Endometrial microvascular endothelial cells (primary cell): Measurements from ENCODE around the gene SERPINA6. TPM values are rescaled to one million over a fixed set of nuclear protein-coding genes. Genes with fewer than 3 reads are reported as not detected.
"Not testable (repeated sequence)": the region's sequence is repeated elsewhere in the genome, so short reads cannot be mapped to it uniquely, and the experiment has no call there.

Experiments
- in situ Hi-C: cut with HindIII; loops from 2 replicates; pipeline ENCODE4 v1.10.0; 2017; ENCODE audit warnings: low sequenced_read_pairs, low pct_unique_long_range_greater_than_20kb; ENCODE audit errors: inconsistent ontology term
- total RNA-seq: library from RNA; depleted of rRNA; stranded (reverse); fragments of >200 nt; gene quantifications from one replicate; pipeline ENCODE4 v1.2.3, GENCODE V29; 2015; ENCODE audit errors: inconsistent ontology term

Gene SERPINA6
- total RNA-seq, 1 donor from 2014 or later: not detected

DNA sequence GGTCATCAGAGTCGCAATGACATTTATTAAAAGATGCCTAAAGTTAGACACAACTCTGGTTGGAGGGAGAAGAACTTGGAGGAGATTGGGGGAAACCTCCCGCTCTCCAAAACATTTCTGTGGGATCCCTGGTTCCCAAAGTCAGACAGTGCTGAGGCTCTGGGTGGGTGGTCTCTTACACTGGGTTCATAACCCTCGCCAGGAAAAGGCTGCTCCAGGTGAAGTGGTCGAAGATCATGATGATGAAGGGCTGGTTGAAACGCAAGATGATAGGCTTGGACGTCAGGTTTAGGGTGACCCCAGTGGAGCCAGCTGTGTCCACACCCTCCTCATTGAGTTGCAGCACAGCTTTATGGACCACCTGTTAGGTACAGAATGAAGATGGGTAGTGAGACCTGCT is 18.9 kb downstream of the SERPINA6 start:
- in situ Hi-C loops: no loop called here

DNA sequence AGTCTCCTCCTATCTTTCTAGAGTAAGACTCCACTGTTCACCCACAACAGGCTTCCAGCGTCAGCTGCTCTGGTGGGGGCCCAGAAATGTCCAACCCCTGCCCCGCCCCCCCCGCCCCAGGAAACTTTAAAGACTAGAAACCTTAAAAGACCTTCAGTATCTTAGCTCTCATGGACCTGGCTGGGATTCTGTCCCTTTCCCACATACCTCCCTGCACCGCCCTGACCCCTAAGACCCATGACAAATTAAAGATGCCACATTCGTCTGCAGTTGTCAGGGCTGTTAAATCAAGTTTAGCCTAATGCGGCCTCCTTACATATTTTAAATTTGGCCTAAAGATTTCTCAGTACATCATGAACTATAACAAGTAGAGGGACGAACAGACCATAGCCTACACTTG is 20.0 kb downstream of the SERPINA6 start:
- in situ Hi-C loops: no loop called here

DNA sequence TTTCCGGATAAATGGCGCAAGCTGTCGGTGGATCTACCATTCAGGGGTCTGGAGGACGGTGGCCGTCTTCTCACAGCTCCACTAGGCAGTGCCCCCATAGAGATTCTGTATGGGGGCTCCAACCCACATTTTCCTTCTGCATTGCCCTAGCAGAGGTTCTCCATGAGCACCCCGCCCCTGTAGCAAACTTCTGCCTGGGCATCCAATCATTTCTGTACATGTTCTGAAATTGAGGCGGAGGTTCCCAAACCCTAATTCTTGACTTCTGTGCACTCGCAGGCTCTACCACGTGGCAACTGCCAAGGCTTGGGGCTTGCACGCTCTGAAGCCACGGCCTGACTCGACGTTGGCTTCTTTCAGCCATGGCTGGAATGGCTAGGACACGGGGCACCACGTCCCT is 25.0 kb downstream of the SERPINA6 start:
- in situ Hi-C loops: no loop called here

DNA sequence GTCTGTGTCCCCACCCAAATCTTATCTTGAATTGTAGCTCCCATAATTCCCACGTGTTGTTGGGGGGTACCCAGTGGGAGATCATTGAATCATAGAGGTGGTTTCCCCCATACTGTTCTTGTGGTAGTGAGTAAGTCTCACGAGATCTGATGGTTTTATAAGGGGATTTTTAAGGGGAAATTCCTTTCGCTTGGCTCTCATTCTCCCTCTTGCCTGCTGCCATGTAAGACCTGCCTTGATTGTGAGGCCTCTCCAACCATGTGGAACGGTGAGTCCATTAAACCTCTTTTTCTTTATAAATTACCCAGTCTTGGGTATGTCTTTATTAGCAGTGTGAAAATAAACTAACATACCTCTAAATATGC is 27.0 kb downstream of the SERPINA6 start:
- in situ Hi-C loops: not testable (repeated sequence)

- in situ Hi-C loops: no loop called here
Measured at GRCh38 chr14:94295360-94296180, 27.6 kb downstream of the SERPINA6 start.

DNA sequence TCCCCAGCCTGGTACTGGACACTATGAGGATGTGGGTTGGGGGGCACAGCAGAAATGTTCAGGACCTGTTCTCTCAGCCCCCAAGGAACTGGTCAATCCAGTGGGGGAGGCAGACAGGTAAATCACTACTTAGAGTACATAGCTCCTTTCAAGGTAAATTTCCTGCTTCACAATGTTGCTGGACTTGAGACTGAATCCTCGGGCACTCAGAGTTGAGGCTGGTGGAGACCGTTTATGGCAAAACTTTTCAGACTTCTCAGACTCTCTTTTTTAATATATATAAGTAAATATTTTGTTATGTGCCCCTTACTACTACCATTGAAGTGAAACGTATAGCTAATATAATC is 29.6 kb downstream of the SERPINA6 start:
- in situ Hi-C loops: no loop called here

- in situ Hi-C loops: no loop called here
Measured at GRCh38 chr14:94292872-94293577, 30.1 kb downstream of the SERPINA6 start, which contains the start of gene SERPINA10. Gene SERPINA10, minus strand, starts transcription at chr14:94293268. Its CDS starts 2,675 bp downstream, at chr14:94290593.

- in situ Hi-C loops: no loop called here
Measured at GRCh38 chr14:94292526-94292871, 30.6 kb downstream of the SERPINA6 start.

DNA sequence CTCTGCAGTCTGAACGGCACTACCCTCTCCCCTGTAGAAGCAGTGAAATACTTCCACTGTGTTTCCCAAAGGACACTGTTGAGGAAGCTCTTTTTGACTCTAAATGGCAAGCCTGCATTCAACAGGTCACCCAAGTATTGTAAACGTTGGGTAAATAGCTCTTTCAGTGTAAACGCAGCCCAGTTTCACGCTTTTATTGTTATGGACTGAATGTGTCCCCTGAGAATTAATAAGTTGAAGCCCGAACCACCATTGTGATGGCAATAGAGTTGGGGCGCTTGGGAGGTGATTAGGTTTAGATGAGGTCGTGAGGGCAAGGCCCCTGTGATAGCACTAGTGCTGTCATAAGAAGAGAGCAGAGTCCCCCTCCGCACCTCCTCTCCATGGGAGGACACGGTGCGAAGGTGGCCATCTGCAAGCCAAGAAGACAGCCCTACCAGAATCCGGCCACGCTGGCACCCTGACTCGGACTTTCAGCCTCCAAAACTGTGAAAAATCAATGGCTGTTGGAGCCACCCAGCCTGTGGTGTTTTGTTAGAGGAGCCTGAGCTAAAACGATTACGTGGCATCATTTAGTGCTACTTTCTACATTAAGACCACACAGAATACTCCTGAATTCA is 31.1 kb downstream of the SERPINA6 start:
- in situ Hi-C loops: no loop called here

GRCh38 chr14:94291159-94291905 is 31.8 kb downstream of the SERPINA6 start:
- in situ Hi-C loops: no loop called here

GRCh38 chr14:94290197-94290596 is 32.9 kb downstream of the SERPINA6 start:
- in situ Hi-C loops: no loop called here

DNA sequence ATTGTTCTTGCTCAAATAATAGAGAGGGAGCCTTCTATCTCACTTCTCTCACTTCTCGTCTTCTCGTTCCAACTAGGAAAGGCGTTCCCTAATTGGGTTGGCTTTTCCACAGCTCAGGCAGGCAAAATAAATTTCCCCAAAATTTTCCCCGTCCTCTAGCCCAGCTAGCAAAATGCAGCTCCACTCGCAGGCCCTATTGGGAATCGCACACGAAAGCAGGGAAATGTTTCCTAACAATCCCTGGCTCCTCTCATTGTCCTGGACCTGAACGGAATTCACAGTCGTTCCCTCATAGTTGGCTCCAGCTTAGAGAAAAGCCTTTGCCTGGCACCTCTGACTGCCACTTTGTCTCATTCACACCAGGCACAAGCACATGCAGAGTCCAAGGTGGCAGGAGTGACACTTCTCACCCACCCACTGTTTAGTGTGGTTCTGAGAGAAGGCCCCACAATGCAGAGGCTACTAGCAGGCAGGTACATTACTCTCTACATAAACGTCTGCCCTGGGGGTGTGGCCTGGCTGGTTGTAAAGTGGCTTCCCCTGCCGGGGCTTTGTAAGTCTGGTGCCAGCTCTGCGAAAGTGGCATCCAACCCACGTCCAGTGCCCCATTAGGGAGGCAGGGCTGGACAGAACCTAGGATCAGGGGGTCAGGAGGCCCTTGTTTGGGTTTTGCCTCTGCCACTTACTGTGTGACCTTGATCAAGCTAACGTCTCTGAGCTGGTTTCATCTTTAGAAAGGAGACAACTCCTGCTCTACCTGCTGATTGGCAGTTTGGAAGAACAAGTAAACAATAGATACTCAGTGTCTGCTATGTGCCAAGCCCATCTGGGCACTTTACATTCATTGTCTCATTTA is 34.3 kb downstream of the SERPINA6 start:
- in situ Hi-C loops: no loop called here

DNA sequence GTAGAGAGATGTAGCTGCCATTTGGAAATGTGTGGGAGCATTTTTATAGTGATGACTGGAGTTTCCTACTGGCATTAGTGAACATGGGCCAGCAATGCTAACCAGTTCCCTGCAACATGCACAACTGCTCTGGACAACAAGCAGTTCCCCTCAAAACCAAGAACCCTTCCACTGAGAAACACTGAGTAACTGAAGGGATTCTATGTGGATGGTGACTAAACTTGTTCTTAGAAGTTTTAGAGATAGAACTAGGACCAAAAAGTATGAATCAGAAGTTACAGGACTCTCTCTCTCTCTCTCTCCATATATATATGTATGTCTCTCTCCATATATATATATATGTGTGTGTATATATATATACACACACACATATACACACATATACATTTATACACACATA is 38.0 kb downstream of the SERPINA6 start:
- in situ Hi-C loops: no loop called here

- in situ Hi-C loops: no loop called here
Measured at GRCh38 chr14:94284221-94284620, 38.9 kb downstream of the SERPINA6 start.

GRCh38 chr14:94282991-94283723 is 40.0 kb downstream of the SERPINA6 start:
- in situ Hi-C loops: no loop called here

- in situ Hi-C loops: no loop called here
Measured at GRCh38 chr14:94278731-94279130, 44.4 kb downstream of the SERPINA6 start.

DNA sequence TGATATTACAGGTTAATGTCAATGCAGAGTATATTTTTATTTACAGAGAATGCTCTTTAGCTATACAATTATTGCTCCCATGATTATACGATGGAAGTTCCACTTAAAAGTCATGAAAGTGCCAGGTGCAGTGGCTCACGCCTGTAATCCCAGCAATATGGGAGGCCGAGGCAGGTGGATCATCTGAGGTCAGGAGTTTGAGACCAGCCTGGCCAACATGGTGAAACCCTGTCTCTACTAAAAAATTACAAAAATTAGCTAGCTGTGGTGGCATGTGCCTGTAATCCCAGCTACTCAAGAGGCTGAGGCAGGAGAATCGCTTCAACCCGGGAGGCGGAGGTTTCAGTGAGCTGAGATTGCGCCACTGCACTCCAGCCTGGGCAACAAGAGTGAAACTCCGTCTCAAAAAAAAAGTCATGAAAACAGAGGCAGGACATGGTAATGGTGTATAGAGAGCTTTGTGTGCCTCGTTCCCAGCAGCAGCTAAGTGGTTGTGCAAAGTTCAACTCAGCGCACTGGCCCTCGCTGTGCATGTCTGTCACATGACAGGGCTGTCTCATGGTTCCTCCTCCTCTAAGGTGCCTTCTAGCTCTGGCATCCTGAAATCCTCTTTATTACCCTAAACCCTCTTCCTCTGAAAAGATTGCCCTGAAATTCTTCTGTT is 46.1 kb downstream of the SERPINA6 start:
- in situ Hi-C loops: not testable (repeated sequence)
